Peyer's patch (tissue), 4 donors: ENCODE data around the gene GLRX2. TPM values are rescaled to one million over a fixed set of nuclear protein-coding genes. Genes with fewer than 3 reads are reported as not detected.
A peak's percentile ranks its signal among the peaks of the same experiment; 100 is the strongest.
"Not testable (repeated sequence)": the region's sequence is repeated elsewhere in the genome, so short reads cannot be mapped to it uniquely, and the experiment has no call there.

Source experiments
- DNase-seq, 3 donors: peaks; one replicate each; pipeline ENCODE4 v3.0.0-alpha.2; 2017 to 2019
- H3K27ac ChIP-seq, 4 donors: fragments of 200-600 bp; sonication (generic); one replicate each; pipeline ENCODE4 v1.5.1; 2016 to 2019
- H3K27me3 ChIP-seq, 2 donors: fragments of 200-600 bp; sonication (generic); one replicate each; pipeline ENCODE4 v1.5.1; 2019
- H3K36me3 ChIP-seq, 3 donors: fragments of 200-600 bp; sonication (generic); one replicate each; pipeline ENCODE4 v1.5.1; 2016 to 2019
- H3K4me1 ChIP-seq, 4 donors: fragments of 200-600 bp; sonication (generic); one replicate each; pipeline ENCODE4 v1.5.1; 2016 to 2019
- H3K4me3 ChIP-seq, 4 donors: fragments of 200-600 bp; sonication (generic); 1 replicate in 3 of 4; 2 replicates in 1 of 4; pipeline ENCODE4 v1.5.1; 2016 to 2019; ENCODE audit warnings: mild to moderate bottlenecking in 1 of 4
- H3K9me3 ChIP-seq, 4 donors: fragments of 200-600 bp; sonication (generic); one replicate each; pipeline ENCODE4 v1.5.1; 2016 to 2019; ENCODE audit warnings: mild to moderate bottlenecking in 1 of 4
- CTCF ChIP-seq, 6 experiments: fragments of 450-650 bp in 4 of 6; fragments of 200-600 bp in 2 of 6; sonication (generic) in 1 of 6; IDR thresholded peaks; one replicate each; pipeline ENCODE4 v1.5.1; 2017 to 2019; ENCODE audit warnings: antibody characterized with exemption in 6 of 6, mild to moderate bottlenecking in 3 of 6, moderate library complexity in 1 of 6
- POLR2A ChIP-seq, 2 donors: fragments of 450-650 bp; IDR thresholded peaks; one replicate each; pipeline ENCODE4 v1.5.1; 2017; ENCODE audit warnings: antibody characterized with exemption in 2 of 2, mild to moderate bottlenecking in 2 of 2, moderate library complexity in 2 of 2
- total RNA-seq, 4 donors: library from RNA; depleted of rRNA; stranded (reverse); fragments of >200 nt; gene quantifications; one replicate each; pipeline ENCODE4 v1.1.0, GENCODE V29; 2016

Gene GLRX2
- total RNA-seq, 4 donors from 2014 or later: 3.3 to 12.4 (median 7.5) TPM

- peaks cover 0 to 17% (median 0%) of the 10 kb centered on the region in 3 donors for H3K36me3 ChIP-seq
- peak within 1 kb of the TSS; percentile 83 to 97 (median 96) for H3K27ac ChIP-seq
- peak; percentile 81 to 94 for TF ChIP-seq POLR2A (IDR thresholded peaks at IDR 0.05)
- TF ChIP-seq CTCF (IDR thresholded peaks at IDR 0.05): peak; percentile 91 to 100 (median 98)
- H3K27me3 ChIP-seq: no peaks in the 10 kb centered on the region
- peak; percentile 94 to 100 (median 99) for DNase-seq
- H3K9me3 ChIP-seq: no peaks in the 10 kb centered on the region
- peak within 1 kb of the TSS; percentile 54 to 85 (median 78) for H3K4me3 ChIP-seq
- peaks cover 0 to 22% (median 4%) of the 10 kb centered on the region in 4 donors for H3K4me1 ChIP-seq
Observed at GRCh38 chr1:193121616-193122593, 16.7 kb upstream of the GLRX2 start, which contains the start of gene CDC73. Gene CDC73, plus strand, starts transcription at chr1:193122031. Its CDS starts 170 bp downstream, at chr1:193122201.

- Histone ChIP-seq H3K27ac (no peak overlapping the region), H3K36me3 (peaks cover 0 to 7% (median 0%) of the 10 kb centered on the region in 3 donors), H3K9me3 (no peaks in the 10 kb centered on the region), H3K4me3 (no peak overlapping the region), H3K4me1 (peaks cover 0 to 22% (median 4%) of the 10 kb centered on the region in 4 donors), H3K27me3 (no peaks in the 10 kb centered on the region)
- TF ChIP-seq CTCF (IDR thresholded peaks at IDR 0.05) (no peak), POLR2A (IDR thresholded peaks at IDR 0.05) (no peak)
- DNase-seq: no peak
Observed at GRCh38 chr1:193120604-193121166, 15.5 kb upstream of the GLRX2 start.

- H3K27ac ChIP-seq: no peak overlapping the region
- no peaks in the 10 kb centered on the region for H3K27me3 ChIP-seq
- peaks cover 0 to 16% (median 4%) of the 10 kb centered on the region in 4 donors for H3K4me1 ChIP-seq
- H3K4me3 ChIP-seq: no peak overlapping the region
- H3K36me3 ChIP-seq: no peaks in the 10 kb centered on the region
- H3K9me3 ChIP-seq: no peaks in the 10 kb centered on the region
- no peak for DNase-seq
- TF ChIP-seq POLR2A (IDR thresholded peaks at IDR 0.05) (no peak), CTCF (IDR thresholded peaks at IDR 0.05) (no peak)
Observed at GRCh38 chr1:193118803-193119730, 13.9 kb upstream of the GLRX2 start.

GRCh38 chr1:193118194-193118593, 13.0 kb upstream of the GLRX2 start:
- H3K4me1 ChIP-seq: peaks cover 0 to 7% (median 3%) of the 10 kb centered on the region in 4 donors
- H3K27me3 ChIP-seq: no peaks in the 10 kb centered on the region
- no peak overlapping the region for H3K27ac ChIP-seq
- no peak for DNase-seq
- H3K9me3 ChIP-seq: no peaks in the 10 kb centered on the region
- no peak overlapping the region for H3K4me3 ChIP-seq
- TF ChIP-seq CTCF (IDR thresholded peaks at IDR 0.05) (no peak), POLR2A (IDR thresholded peaks at IDR 0.05) (no peak)
- H3K36me3 ChIP-seq: no peaks in the 10 kb centered on the region

- H3K36me3 ChIP-seq, H3K9me3 ChIP-seq, H3K4me3 ChIP-seq, H3K4me1 ChIP-seq, H3K27ac ChIP-seq, H3K27me3 ChIP-seq, DNase-seq: not testable (repeated sequence)
Observed at GRCh38 chr1:193117167-193117566, 12.0 kb upstream of the GLRX2 start.
